Measurements from ENCODE around the gene FAM168A.

The FAM168A gene

GRCh38 chr11:73542175-73542574, 55.7 kb downstream of the FAM168A start:
- DNase-seq (ENCODE audit: low spot score) = no peak
- ChIA-PET POLR2A (ENCODE audit: low non-redundant PET) (no interaction called here), CTCF (interaction anchor here (0.5 kb wide), 2 partner anchors 83 to 354 kb away, joined by 3 to 4 read pairs; no protein-coding TSS in a partner anchor)
- TF ChIP-seq, protein P1, sequence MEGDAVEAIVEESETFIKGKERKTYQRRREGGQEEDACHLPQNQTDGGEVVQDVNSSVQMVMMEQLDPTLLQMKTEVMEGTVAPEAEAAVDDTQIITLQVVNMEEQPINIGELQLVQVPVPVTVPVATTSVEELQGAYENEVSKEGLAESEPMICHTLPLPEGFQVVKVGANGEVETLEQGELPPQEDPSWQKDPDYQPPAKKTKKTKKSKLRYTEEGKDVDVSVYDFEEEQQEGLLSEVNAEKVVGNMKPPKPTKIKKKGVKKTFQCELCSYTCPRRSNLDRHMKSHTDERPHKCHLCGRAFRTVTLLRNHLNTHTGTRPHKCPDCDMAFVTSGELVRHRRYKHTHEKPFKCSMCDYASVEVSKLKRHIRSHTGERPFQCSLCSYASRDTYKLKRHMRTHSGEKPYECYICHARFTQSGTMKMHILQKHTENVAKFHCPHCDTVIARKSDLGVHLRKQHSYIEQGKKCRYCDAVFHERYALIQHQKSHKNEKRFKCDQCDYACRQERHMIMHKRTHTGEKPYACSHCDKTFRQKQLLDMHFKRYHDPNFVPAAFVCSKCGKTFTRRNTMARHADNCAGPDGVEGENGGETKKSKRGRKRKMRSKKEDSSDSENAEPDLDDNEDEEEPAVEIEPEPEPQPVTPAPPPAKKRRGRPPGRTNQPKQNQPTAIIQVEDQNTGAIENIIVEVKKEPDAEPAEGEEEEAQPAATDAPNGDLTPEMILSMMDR (conservative IDR thresholded peaks at IDR 0.05; ENCODE audit: low read depth) = no peak
- H3K27ac ChIP-seq = no peak overlapping the region

GRCh38 chr11:73539506-73540084, 58.3 kb downstream of the FAM168A start:
- ChIA-PET POLR2A (ENCODE audit: low non-redundant PET) (no interaction called here), CTCF (interaction anchor here (1.0 kb wide), 1 partner anchor 104 kb away, joined by 3 read pairs; no protein-coding TSS in a partner anchor)
- no peak for DNase-seq (ENCODE audit: low spot score)
- no peak overlapping the region for H3K27ac ChIP-seq
- TF ChIP-seq, protein P1 (conservative IDR thresholded peaks at IDR 0.05; ENCODE audit: low read depth) = no peak

DNA sequence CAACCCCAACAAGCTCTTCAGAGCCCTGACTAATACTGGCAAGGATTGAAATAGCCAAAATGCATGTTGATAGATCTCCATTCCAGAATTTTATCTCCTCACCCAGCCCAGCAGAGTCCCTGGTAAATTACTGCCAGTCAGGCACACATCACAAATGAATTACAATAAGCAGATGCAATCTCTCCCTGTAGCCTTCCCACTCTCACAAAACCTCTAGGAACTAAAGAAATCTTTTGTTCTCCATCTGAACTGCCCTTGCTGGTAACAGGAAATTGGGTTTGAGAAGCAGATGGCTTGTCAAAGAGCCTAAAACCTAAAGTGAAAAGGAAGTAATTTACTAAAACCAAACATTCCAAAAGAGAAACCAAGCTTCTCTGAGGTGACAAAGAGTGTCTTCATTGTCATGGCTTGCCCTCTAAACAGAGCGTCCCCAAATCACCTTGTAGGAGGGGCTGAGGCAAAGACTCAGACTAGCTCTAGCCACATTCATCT, 59.5 kb downstream of the FAM168A start:
- POLR2A ChIA-PET (ENCODE audit: low non-redundant PET) = no interaction called here
- TF ChIP-seq, protein P1 (conservative IDR thresholded peaks at IDR 0.05; ENCODE audit: low read depth) = no peak
- DNase-seq (ENCODE audit: low spot score) = no peak
- CTCF ChIA-PET = interaction anchor here (0.7 kb wide), 1 partner anchor 16 kb away, joined by 3 read pairs; no protein-coding TSS in a partner anchor
- H3K27ac ChIP-seq = no peak overlapping the region

DNA sequence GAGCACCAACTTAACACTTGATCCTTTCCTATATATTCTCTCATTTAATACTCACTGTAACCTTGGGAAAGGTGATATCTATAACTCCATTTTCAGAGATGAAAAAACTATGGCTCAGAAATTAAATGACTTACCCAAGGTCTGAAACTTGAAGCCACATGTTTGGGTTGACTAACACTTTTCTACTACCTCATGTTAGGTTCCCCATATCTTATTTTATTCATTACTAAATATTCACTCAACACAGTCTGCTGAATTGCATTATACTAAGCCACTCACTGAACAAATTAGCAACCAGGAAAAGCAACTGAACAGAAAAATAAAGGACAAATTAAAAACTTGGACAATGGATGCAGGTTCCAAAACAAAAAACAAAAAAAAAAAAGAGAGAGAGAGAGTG, 59.9 kb downstream of the FAM168A start:
- CTCF ChIA-PET = interaction anchor here (0.7 kb wide), 1 partner anchor 16 kb away, joined by 3 read pairs; no protein-coding TSS in a partner anchor
- DNase-seq (ENCODE audit: low spot score) = no peak
- POLR2A ChIA-PET (ENCODE audit: low non-redundant PET) = no interaction called here
- TF ChIP-seq, protein P1 (conservative IDR thresholded peaks at IDR 0.05; ENCODE audit: low read depth) = no peak
- H3K27ac ChIP-seq = no peak overlapping the region

DNA sequence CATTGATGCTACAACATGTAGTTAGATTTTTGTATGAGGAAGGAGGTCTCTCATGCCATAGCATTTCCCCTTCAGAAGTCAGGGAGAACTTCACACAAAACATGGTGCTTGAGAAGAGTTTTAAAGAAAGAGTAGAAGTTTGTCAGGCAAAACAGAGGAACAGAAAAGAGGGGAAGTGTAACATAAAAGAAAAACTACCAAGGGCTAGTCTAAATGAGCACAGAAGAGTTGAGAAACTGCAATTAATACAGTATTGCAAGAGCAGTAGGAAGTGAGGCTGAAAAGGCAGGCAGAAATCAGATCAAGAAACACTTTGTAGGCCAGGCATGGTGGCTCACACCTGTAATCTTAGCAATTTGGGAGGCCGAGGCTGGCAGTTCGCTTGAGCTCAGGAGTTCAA, 61.0 kb downstream of the FAM168A start:
- no peak overlapping the region for H3K27ac ChIP-seq
- ChIA-PET POLR2A (ENCODE audit: low non-redundant PET) (no interaction called here), CTCF (no interaction called here)
- TF ChIP-seq, protein P1 (conservative IDR thresholded peaks at IDR 0.05; ENCODE audit: low read depth) = no peak
- no peak for DNase-seq (ENCODE audit: low spot score)

DNA sequence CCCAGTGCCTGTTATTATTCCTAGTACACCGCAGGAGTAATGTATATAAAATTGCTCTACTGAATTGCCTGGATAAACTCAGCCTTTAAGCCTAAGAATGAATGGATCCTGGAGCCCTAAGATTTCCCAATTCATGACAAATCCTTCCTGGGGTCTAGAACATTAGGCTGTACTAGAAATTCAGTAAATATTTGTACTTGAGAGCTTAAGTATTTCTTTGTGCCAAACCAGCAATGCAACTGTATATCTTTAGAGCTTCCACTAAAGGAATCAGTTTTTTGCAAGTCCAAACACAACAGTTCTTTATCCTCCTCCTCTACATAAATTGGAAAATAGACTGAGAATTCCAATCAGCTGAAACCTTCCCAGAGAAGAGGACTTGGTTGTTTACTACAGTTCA, 65.6 kb downstream of the FAM168A start:
- CTCF ChIA-PET = no interaction called here
- TF ChIP-seq, protein P1 (conservative IDR thresholded peaks at IDR 0.05; ENCODE audit: low read depth) = no peak
- POLR2A ChIA-PET (ENCODE audit: low non-redundant PET) = no interaction called here
- DNase-seq (ENCODE audit: low spot score) = no peak
- no peak overlapping the region for H3K27ac ChIP-seq
